AG10803 (cell line): ENCODE results near the gene ZNF8.

Experiments
- DNase-seq: peaks from one replicate; pipeline ENCODE4 v3.0.0; 2010; ENCODE audit warnings: low read depth
- H3K4me3 ChIP-seq: 2 replicates; pipeline ENCODE4 v1.5.1; 2011; ENCODE audit warnings: mild to moderate bottlenecking, low read length, control low read depth
- TF ChIP-seq, protein P1 (sequence below): conservative IDR thresholded peaks from 2 replicates; pipeline ENCODE4 v1.5.1; 2011; ENCODE audit warnings: mild to moderate bottlenecking, low read length, control low read depth, inconsistent platforms

The ZNF8 gene

GRCh38 chr19:58277197-58277596 is 1.6 kb upstream of the ZNF8 start:
- no peak overlapping the region for H3K4me3 ChIP-seq
- TF ChIP-seq, protein P1, sequence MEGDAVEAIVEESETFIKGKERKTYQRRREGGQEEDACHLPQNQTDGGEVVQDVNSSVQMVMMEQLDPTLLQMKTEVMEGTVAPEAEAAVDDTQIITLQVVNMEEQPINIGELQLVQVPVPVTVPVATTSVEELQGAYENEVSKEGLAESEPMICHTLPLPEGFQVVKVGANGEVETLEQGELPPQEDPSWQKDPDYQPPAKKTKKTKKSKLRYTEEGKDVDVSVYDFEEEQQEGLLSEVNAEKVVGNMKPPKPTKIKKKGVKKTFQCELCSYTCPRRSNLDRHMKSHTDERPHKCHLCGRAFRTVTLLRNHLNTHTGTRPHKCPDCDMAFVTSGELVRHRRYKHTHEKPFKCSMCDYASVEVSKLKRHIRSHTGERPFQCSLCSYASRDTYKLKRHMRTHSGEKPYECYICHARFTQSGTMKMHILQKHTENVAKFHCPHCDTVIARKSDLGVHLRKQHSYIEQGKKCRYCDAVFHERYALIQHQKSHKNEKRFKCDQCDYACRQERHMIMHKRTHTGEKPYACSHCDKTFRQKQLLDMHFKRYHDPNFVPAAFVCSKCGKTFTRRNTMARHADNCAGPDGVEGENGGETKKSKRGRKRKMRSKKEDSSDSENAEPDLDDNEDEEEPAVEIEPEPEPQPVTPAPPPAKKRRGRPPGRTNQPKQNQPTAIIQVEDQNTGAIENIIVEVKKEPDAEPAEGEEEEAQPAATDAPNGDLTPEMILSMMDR = no peak
- no peak for DNase-seq

- H3K4me3 ChIP-seq = peak overlapping the region; percentile 92
Observed at GRCh38 chr19:58277748-58278540, 811 bp upstream of the ZNF8 start.

DNA sequence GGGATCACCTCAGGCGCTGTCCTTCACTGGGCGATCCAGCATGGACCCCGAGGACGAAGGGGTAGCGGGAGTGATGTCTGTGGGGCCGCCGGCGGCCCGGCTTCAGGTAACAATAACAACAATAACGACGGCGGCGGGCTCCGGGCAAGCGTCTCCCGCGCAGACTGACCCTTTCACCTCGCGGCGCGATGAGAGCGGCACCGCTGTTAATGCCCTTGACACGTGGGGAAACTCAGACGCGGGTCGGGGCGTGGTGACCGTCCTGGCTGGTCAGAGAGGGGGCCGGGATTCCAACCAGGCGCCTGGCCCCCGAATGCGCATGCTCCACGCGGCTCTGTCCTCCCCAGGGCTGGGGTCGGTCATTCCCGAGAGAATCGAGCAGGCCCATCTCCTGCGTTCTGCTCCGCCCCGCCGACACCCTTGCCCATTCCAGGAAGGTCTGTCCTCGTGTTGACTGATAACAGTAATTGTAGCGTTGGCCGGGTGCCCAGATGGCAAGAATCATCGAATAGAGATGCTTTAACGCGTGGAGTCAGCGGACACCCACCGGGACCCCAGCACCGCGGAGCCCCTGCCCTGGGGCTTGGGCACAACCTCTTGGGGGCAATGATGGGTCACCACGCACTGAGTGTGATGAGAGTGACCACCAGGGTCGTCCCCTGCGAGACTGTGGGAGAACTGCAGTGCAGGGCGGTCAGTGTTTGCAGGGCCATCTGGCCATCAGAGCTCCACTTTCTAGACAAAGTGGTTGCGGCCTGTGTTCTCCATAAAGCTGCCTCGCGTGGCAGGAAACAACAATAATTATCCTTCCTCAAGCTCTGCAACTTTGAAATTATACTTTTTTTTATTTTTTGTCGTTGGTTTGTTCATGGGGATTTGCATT is 528 bp downstream of the ZNF8 start:
- peak; percentile 42 for DNase-seq
- TF ChIP-seq, protein P1 = no peak
- peak overlapping the region; percentile 92 for H3K4me3 ChIP-seq

More at GRCh38 chr19:58277748-58278540, 811 bp upstream of the ZNF8 start:
- TF ChIP-seq, protein P1 = no peak
- no peak for DNase-seq

DNA sequence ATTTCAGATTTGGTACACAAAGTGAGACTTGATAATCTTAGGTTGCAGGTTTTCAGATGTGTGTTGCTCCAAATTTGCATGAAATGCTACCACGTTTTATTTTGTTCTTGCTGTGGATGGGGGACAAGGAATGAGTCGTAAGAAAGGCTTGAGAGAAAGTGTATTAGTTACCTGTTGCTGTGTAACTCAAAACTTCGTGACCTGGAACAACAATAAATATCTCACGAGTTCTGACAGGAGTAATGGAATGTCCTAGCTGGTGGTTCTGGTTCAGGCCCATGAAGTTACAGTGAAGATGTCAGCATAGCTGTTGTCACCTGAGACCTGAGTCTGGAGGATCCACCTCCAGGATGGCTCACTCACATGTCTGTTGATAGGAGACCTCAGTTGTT is 1.2 kb downstream of the ZNF8 start:
- TF ChIP-seq, protein P1 = no peak
- DNase-seq = no peak
- peak overlapping the region; percentile 92 for H3K4me3 ChIP-seq

DNA sequence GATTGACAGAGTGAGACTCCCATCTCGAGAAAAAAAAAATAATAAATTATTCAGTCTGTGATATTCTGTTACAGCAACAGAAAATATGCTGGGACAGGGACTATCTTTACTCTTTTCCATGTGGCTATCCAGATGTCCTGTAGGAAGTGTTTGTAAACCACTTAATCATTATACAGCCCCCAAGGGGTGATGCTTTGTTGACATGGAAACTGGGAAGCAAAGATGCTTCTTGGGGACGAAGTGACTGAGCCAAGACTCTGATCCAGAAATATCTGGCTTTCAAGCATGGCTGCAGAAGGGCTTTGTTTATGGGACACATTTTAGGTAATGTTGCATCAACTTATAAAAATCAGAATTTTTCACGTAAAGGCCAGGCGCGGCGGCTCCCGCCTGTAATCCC is 5.4 kb downstream of the ZNF8 start:
- no peak overlapping the region for H3K4me3 ChIP-seq
- TF ChIP-seq, protein P1 = no peak
- no peak for DNase-seq

GRCh38 chr19:58291943-58292342 is 13.2 kb downstream of the ZNF8 start:
- TF ChIP-seq, protein P1 = no peak
- no peak for DNase-seq
- H3K4me3 ChIP-seq = no peak overlapping the region
